Gastrocnemius medialis (tissue), 4 donors: ENCODE data around the gene COPS7A. TPM values are rescaled to one million over a fixed set of nuclear protein-coding genes. Genes with fewer than 3 reads are reported as not detected.
A peak's percentile ranks its signal among the peaks of the same experiment; 100 is the strongest.

Experiments used
- ATAC-seq, 2 donors: fragments of 150-250 bp; one replicate each; pipeline ENCODE4 v1.9.1; 2016
- DNase-seq, 2 donors: peaks; one replicate each; pipeline ENCODE4 v3.0.0-alpha.2; 2019
- H3K27ac ChIP-seq, 4 donors: fragments of 200-600 bp; sonication (generic); 1 replicate in 1 of 4; 2 replicates in 3 of 4; pipeline ENCODE4 v1.5.1; 2016 to 2018; ENCODE audit warnings: mild to moderate bottlenecking in 2 of 4, moderate library complexity in 1 of 4
- H3K27me3 ChIP-seq, 3 donors: fragments of 200-600 bp; sonication (generic) in 2 of 3; 1 replicate in 1 of 3; 2 replicates in 2 of 3; pipeline versions ENCODE4 v1.5.1 to v1.6.0; 2016 to 2019; ENCODE audit warnings: mild to moderate bottlenecking in 1 of 3, moderate library complexity in 1 of 3
- H3K36me3 ChIP-seq, 2 donors: fragments of 200-600 bp; sonication (generic) in 1 of 2; one replicate each; pipeline ENCODE4 v1.5.1; 2017 to 2018
- H3K4me1 ChIP-seq, 2 donors: fragments of 200-600 bp; sonication (generic) in 1 of 2; one replicate each; pipeline ENCODE4 v1.5.1; 2016 to 2017; ENCODE audit warnings: mild to moderate bottlenecking in 2 of 2
- H3K4me3 ChIP-seq, 4 donors: fragments of 200-600 bp; sonication (generic) in 3 of 4; 1 replicate in 1 of 4; 2 replicates in 3 of 4; pipeline ENCODE4 v1.5.1; 2016 to 2019; ENCODE audit warnings: mild to moderate bottlenecking in 2 of 4
- H3K9me3 ChIP-seq, 3 donors: fragments of 200-600 bp; sonication (generic) in 2 of 3; 1 replicate in 1 of 3; 2 replicates in 2 of 3; pipeline ENCODE4 v1.5.1; 2016 to 2019
- POLR2A ChIP-seq, 2 donors: fragments of 450-650 bp; IDR thresholded peaks; one replicate each; pipeline ENCODE4 v1.6.1; 2017; ENCODE audit warnings: antibody characterized with exemption in 2 of 2, mild to moderate bottlenecking in 2 of 2, moderate library complexity in 2 of 2
- in situ Hi-C, 4 donors: fragments of 200-750 bp; cut with MboI; loops; one replicate each; pipeline versions ENCODE4 v1.15.0 to v1.8.0; 2017; ENCODE audit warnings: low sequenced_read_pairs in 4 of 4
- intact Hi-C: fragments of 100-400 bp; cut with DNase I; formaldehyde crosslinking; loops from one replicate; pipeline ENCODE4 v1.15.1; 2023; ENCODE audit warnings: low total_unique reads
- total RNA-seq, 4 donors: library from RNA; depleted of rRNA; stranded (reverse); fragments of >200 nt; gene quantifications; one replicate each; pipeline versions ENCODE4 v1.1.0 to v1.2.3, GENCODE V29; 2016
- TF ChIP-seq, protein P1 (sequence below), 5 experiments: fragments of 450-650 bp in 3 of 5; fragments of 200-600 bp in 2 of 5; sonication (generic) in 2 of 5; IDR thresholded peaks in 4 of 5; conservative IDR thresholded peaks in 1 of 5; 1 replicate in 4 of 5; 2 replicates in 1 of 5; pipeline ENCODE4 v1.5.1; 2016 to 2019; ENCODE audit warnings: antibody characterized with exemption in 5 of 5, mild to moderate bottlenecking in 3 of 5, moderate library complexity in 3 of 5

Gene COPS7A
- total RNA-seq, 4 donors from 2014 or later, result 82.0 to 132 (median 99.0) TPM

DNA sequence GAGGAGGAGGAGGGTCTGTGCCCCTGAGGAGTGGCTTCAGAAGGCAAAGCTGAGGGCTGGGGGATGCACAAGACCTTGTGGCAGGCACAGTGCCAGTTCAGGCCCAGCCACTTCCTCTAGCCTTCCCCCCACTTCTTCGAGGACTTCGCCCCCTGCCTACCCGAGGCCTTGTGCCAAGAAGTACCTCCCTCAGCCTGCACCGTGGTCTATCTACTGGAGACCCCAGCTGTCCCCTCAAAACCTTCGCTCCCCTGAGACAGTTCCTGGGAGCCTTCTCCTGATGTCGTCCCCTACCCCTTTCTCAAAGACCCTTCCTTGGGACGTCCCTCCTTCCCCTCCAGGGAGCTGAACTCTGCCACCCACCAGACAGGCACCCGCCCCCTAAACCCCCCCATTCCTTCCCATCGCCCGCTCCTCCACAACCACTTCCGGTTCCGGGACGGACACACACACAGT lies 35.3 kb upstream of the COPS7A start:
- DNase-seq (peak in 1 of 2 donors; percentile 36), ATAC-seq (no peak)
- no peaks in the 10 kb centered on the region for H3K9me3 ChIP-seq
- H3K27ac ChIP-seq, result peak overlapping the region; percentile 94 to 98 (median 96)
- H3K4me3 ChIP-seq, result peak overlapping the region; percentile 79 to 92 (median 88)
- intact Hi-C loops, result loop anchor here (2.0 to 10.0 kb wide), 4 partner anchors 80 to 351 kb away; partner anchors contain the start of genes EMG1, MRPL51, NCAPD2 and PHB2
- no peaks in the 10 kb centered on the region for H3K36me3 ChIP-seq
- H3K27me3 ChIP-seq, result no peaks in the 10 kb centered on the region
- in situ Hi-C loops, result no loop called here
- peaks cover 27 to 30% of the 10 kb centered on the region in 2 donors for H3K4me1 ChIP-seq
- TF ChIP-seq, protein P1, sequence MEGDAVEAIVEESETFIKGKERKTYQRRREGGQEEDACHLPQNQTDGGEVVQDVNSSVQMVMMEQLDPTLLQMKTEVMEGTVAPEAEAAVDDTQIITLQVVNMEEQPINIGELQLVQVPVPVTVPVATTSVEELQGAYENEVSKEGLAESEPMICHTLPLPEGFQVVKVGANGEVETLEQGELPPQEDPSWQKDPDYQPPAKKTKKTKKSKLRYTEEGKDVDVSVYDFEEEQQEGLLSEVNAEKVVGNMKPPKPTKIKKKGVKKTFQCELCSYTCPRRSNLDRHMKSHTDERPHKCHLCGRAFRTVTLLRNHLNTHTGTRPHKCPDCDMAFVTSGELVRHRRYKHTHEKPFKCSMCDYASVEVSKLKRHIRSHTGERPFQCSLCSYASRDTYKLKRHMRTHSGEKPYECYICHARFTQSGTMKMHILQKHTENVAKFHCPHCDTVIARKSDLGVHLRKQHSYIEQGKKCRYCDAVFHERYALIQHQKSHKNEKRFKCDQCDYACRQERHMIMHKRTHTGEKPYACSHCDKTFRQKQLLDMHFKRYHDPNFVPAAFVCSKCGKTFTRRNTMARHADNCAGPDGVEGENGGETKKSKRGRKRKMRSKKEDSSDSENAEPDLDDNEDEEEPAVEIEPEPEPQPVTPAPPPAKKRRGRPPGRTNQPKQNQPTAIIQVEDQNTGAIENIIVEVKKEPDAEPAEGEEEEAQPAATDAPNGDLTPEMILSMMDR (IDR thresholded peaks at IDR 0.05 in 4 of 5, conservative IDR thresholded peaks at IDR 0.05 in 1 of 5), result no peak
- no peak for TF ChIP-seq POLR2A (IDR thresholded peaks at IDR 0.05)

- peak; percentile 98 for DNase-seq
- Histone ChIP-seq H3K27me3 (no peaks in the 10 kb centered on the region), H3K27ac (peak within 1 kb of the TSS; percentile 94 to 98 (median 96)), H3K4me1 (peaks cover 27 to 30% of the 10 kb centered on the region in 2 donors), H3K36me3 (no peaks in the 10 kb centered on the region), H3K4me3 (peak within 1 kb of the TSS; percentile 79 to 92 (median 88)), H3K9me3 (no peaks in the 10 kb centered on the region)
- TF ChIP-seq POLR2A (IDR thresholded peaks at IDR 0.05), result peak; percentile 44 to 68
- TF ChIP-seq, protein P1 (IDR thresholded peaks at IDR 0.05 in 4 of 5, conservative IDR thresholded peaks at IDR 0.05 in 1 of 5), result peak in 4 of 5 experiments; percentile 27 to 54 (median 38)
- intact Hi-C loops (loop anchor here (1.0 to 10.0 kb wide), 10 partner anchors 26 to 352 kb away; partner anchors contain the start of genes EMG1, ING4, MLF2 and MRPL51), in situ Hi-C loops (no loop called here)
- ATAC-seq, result peak; percentile 94 to 98
These were observed 34.6 kb upstream of the COPS7A start, which contains the start of gene ZNF384 for GRCh38 chr12:6688999-6689882. Gene ZNF384, minus strand, starts transcription at chr12:6689375. Its CDS starts 9,855 bp downstream, at chr12:6679520.

DNA sequence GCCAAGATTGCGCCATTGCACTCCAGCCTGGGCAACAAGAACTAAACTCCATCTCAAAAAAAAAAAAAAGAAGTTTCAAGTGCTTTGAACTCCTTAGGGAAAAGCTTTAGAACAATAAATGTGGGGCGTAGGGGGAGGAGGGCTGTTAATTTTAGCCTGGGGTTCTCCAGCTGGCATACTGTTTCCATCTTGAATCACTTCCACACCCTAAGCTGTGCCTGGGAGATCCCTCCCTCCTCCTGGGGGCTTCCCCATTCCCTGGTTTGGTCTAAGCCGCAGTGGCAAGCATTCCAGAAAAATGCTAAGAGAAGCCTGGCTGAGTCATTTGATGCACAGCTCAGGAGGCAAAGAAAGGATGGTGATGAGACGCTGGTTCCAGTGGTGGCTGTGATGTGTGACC lies 32.4 kb upstream of the COPS7A start:
- Histone ChIP-seq H3K9me3 (no peaks in the 10 kb centered on the region), H3K4me3 (no peak overlapping the region), H3K27me3 (peaks cover 11 to 20% (median 15%) of the 10 kb centered on the region in 3 donors), H3K27ac (no peak overlapping the region), H3K36me3 (no peaks in the 10 kb centered on the region), H3K4me1 (peaks cover 26 to 30% of the 10 kb centered on the region in 2 donors)
- TF ChIP-seq, protein P1 (IDR thresholded peaks at IDR 0.05 in 4 of 5, conservative IDR thresholded peaks at IDR 0.05 in 1 of 5), result no peak
- no peak for TF ChIP-seq POLR2A (IDR thresholded peaks at IDR 0.05)
- DNase-seq (no peak), ATAC-seq (no peak)
- intact Hi-C loops, result no loop called here
- in situ Hi-C loops, result no loop called here

GRCh38 chr12:6692888-6693287 lies 31.0 kb upstream of the COPS7A start:
- in situ Hi-C loops, result no loop called here
- ATAC-seq, result no peak

More at GRCh38 chr12:6692888-6693287, 31.0 kb upstream of the COPS7A start:
- intact Hi-C loops, result no loop called here
- Histone ChIP-seq H3K4me3 (no peak overlapping the region), H3K4me1 (peaks cover 12 to 19% of the 10 kb centered on the region in 2 donors), H3K27ac (no peak overlapping the region), H3K36me3 (no peaks in the 10 kb centered on the region), H3K27me3 (peaks cover 14 to 34% (median 23%) of the 10 kb centered on the region in 3 donors), H3K9me3 (no peaks in the 10 kb centered on the region)
- TF ChIP-seq POLR2A (IDR thresholded peaks at IDR 0.05), result no peak
- TF ChIP-seq, protein P1 (IDR thresholded peaks at IDR 0.05 in 4 of 5, conservative IDR thresholded peaks at IDR 0.05 in 1 of 5), result no peak
- DNase-seq, result no peak
